ENCODE data around the gene GAGE12J.

- TF ChIP-seq CTCF (conservative IDR thresholded peaks at IDR 0.05 in 1 of 2, IDR thresholded peaks at IDR 0.05 in 1 of 2; ENCODE audit: extremely low read depth in 1 of 2, insufficient read depth in 1 of 2, low read depth in 1 of 2, low read length in 2 of 2) = peak in 1 of 2 donors; percentile 39
- TF ChIP-seq EZH2 (IDR thresholded peaks at IDR 0.05; ENCODE audit: borderline replicate concordance, low read length) = no peak
Observed at GRCh38 chrX:49282647-49283011, 39.2 kb upstream of the GAGE12J start.
